Right lobe of liver (tissue), 6 donors: Measurements from ENCODE around the gene ALAD. TPM values are rescaled to one million over a fixed set of nuclear protein-coding genes. Genes with fewer than 3 reads are reported as not detected.

Experiments used
- ATAC-seq, 4 donors: fragments of 200-7000 bp; cut with Tn5 transposase; one replicate each; pipeline ENCODE4 v1.9.1; 2020; ENCODE audit warnings: mild to moderate bottlenecking in 4 of 4, moderate library complexity in 4 of 4
- DNase-seq, 3 donors: peaks; one replicate each; pipeline ENCODE4 v3.0.0-alpha.2; 2020
- H3K27ac ChIP-seq, 3 donors: fragments of 200-600 bp; one replicate each; pipeline ENCODE4 v1.8.0; 2022
- H3K27me3 ChIP-seq, 2 donors: fragments of 200-600 bp; one replicate each; pipeline ENCODE4 v1.8.0; 2022
- H3K36me3 ChIP-seq, 4 donors: fragments of 200-600 bp; sonication (generic) in 1 of 4; one replicate each; pipeline versions ENCODE4 v1.5.1 to v1.8.0; 2017 to 2022; ENCODE audit warnings: control low read depth in 1 of 4
- H3K4me1 ChIP-seq, 4 donors: fragments of 200-600 bp; sonication (generic) in 1 of 4; one replicate each; pipeline versions ENCODE4 v1.5.1 to v1.8.0; 2017 to 2022; ENCODE audit warnings: control low read depth in 1 of 4
- H3K4me3 ChIP-seq, 3 donors: fragments of 200-600 bp; one replicate each; pipeline ENCODE4 v1.8.0; 2022
- H3K9me3 ChIP-seq, 4 donors: fragments of 200-600 bp; sonication (generic) in 1 of 4; one replicate each; pipeline versions ENCODE4 v1.5.1 to v1.8.0; 2017 to 2022; ENCODE audit warnings: control low read depth in 1 of 4
- POLR2A ChIP-seq: fragments of 450-650 bp; IDR thresholded peaks from one replicate; pipeline ENCODE4 v1.6.1; 2017; ENCODE audit warnings: antibody characterized with exemption, mild to moderate bottlenecking
- WGBS: methylation state at CpG from one replicate; pipeline ENCODE4 v1.1.6; 2018; ENCODE audit warnings: low coverage, low lambda C conversion rate; ENCODE audit not compliant: insufficient coverage; ENCODE audit errors: missing lambda C conversion rate; 5-methylcytosine and 5-hydroxymethylcytosine counted together
- intact Hi-C, 2 donors: fragments of 100-400 bp; cut with DNase I; formaldehyde crosslinking; loops; one replicate each; pipeline versions ENCODE4 v1.11.2 to v1.14.1; 2022
- total RNA-seq, 6 experiments: library from RNA; depleted of rRNA in 2 of 6; stranded (reverse); fragments of >200 nt in 2 of 6; fragmentation: NEBNext Ultra II Directional in 3 of 6; extraction: Animal tissue kit (Norgen Biotek cat#: 25700) in 3 of 6; gene quantifications; one replicate each; pipeline versions ENCODE4 v1.1.0 to v1.2.4, GENCODE V29; 2016 to 2023
- TF ChIP-seq, protein P1 (sequence below), 4 donors: fragments of 200-600 bp in 3 of 4; fragments of 450-650 bp in 1 of 4; IDR thresholded peaks; one replicate each; pipeline versions ENCODE4 v1.5.1 to v1.8.0; 2016 to 2022; ENCODE audit warnings: antibody characterized with exemption in 4 of 4, mild to moderate bottlenecking in 2 of 4
- donor health status: DM: no; HTN: yes; CAD: no.
- donor health status: DM: no; HTN: no; CAD: no.
- donor health status: DM: no; HTN: no; CAD: no.
- donor health status: DM: no; HTN: yes; CAD: no.
- donor health status: DM: no; HTN: yes; CAD: no.

ALAD gene
- total RNA-seq, 6 experiments from 2014 or later, result 35.3 to 140 (median 73.6) TPM

DNA sequence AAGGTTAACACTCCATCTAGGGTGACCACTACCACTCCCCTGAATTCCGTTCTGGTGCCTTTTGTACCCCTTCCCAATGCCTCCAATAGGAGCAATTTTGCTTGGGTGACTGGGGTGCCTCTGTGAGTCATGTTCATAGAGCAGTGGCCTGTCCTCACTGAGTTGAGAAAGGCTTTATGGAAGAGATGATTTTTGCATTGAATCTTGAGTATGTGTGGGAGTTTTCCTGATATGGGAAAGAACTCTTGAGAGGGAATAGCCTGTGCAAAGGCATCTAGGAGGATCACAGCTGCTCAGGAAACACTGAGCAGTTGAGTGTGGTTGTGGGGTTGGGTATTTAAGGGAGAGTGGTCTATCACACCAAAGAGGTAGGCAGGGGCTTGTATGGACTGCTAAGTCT is 25.6 kb upstream of the ALAD start:
- Histone ChIP-seq H3K27me3 (no peaks in the 10 kb centered on the region), H3K36me3 (no peaks in the 10 kb centered on the region), H3K9me3 (no peaks in the 10 kb centered on the region), H3K4me1 (no peaks in the 10 kb centered on the region), H3K27ac (no peak overlapping the region), H3K4me3 (no peak overlapping the region)
- ATAC-seq (no peak), DNase-seq (no peak)
- intact Hi-C loops, result no loop called here
- 60% methylated on average over 1 of the region's 1 CpG for WGBS
- TF ChIP-seq, protein P1, sequence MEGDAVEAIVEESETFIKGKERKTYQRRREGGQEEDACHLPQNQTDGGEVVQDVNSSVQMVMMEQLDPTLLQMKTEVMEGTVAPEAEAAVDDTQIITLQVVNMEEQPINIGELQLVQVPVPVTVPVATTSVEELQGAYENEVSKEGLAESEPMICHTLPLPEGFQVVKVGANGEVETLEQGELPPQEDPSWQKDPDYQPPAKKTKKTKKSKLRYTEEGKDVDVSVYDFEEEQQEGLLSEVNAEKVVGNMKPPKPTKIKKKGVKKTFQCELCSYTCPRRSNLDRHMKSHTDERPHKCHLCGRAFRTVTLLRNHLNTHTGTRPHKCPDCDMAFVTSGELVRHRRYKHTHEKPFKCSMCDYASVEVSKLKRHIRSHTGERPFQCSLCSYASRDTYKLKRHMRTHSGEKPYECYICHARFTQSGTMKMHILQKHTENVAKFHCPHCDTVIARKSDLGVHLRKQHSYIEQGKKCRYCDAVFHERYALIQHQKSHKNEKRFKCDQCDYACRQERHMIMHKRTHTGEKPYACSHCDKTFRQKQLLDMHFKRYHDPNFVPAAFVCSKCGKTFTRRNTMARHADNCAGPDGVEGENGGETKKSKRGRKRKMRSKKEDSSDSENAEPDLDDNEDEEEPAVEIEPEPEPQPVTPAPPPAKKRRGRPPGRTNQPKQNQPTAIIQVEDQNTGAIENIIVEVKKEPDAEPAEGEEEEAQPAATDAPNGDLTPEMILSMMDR (IDR thresholded peaks at IDR 0.05), result no peak
- no peak for TF ChIP-seq POLR2A

DNA sequence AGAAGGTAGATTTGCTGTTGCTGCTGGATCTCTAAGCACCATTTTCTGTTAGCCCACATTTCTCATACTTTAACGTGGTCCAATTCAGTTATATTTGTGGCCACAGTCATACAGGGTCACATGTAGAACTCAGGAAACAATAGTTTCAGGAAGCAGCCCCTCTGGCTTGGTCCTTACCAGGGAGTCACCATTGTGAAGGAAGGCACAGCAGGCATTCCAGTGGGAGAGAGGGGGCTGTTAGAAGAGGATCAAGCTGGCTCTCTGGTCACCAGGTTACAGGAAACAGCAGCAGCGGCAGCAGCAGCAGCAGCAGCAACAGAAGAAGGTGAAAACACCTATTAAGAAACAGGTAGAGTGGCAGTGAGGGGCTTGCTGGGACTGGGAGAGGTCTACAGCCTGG is 24.0 kb upstream of the ALAD start:
- TF ChIP-seq POLR2A, result no peak
- TF ChIP-seq, protein P1 (IDR thresholded peaks at IDR 0.05), result no peak

DNA sequence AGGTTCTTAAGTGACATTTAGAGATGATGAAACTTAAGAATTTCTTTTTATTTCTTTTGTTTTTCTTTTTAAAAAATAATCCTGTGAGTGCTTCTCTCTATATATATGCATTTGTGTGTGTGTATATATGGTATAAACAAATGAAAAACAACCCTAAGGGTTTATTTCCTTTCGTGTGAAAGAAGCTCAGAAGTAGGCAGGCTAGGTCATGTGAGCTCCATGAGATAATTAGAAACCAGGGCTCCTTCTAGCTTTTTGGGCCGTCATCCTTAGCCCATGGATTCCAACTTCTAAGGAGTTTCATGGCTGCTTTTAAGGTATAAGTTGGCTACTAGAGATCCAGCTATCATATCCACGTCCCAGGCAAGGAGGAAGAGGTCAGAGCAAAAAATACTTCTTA is 20.6 kb upstream of the ALAD start:
- 69% methylated on average over 3 of the region's 3 CpGs for WGBS
- DNase-seq, result no peak

More for the DNA sequence above, 24.0 kb upstream of the ALAD start:
- Histone ChIP-seq H3K27ac (no peak overlapping the region), H3K36me3 (no peaks in the 10 kb centered on the region), H3K4me1 (no peaks in the 10 kb centered on the region), H3K27me3 (no peaks in the 10 kb centered on the region), H3K9me3 (no peaks in the 10 kb centered on the region), H3K4me3 (no peak overlapping the region)
- WGBS, result 50% methylated on average over 2 of the region's 2 CpGs
- ATAC-seq, result no peak
- intact Hi-C loops, result no loop called here
- DNase-seq, result no peak

DNA sequence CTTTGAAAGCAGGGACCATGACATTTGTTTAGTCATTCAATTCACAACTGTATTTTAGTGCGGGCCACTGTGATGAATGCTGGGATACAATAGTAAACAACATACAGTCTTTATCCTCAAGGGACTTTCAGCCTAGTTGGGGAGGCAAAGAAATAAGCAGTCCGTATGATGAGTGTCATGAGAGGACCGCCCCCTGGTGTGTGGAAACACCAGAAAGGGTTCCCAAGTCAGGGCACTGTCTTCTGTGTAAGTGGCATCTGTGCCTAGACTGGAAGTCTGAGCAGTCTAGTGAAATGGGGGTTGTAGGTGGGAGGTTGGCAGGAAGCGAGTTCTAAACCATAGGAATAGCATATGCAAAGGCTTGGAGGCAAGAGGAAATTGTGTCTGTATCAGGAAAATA is 16.3 kb upstream of the ALAD start:
- Histone ChIP-seq H3K4me3 (no peak overlapping the region), H3K9me3 (no peaks in the 10 kb centered on the region), H3K27ac (no peak overlapping the region), H3K36me3 (no peaks in the 10 kb centered on the region), H3K4me1 (no peaks in the 10 kb centered on the region), H3K27me3 (no peaks in the 10 kb centered on the region)
- intact Hi-C loops, result no loop called here
- DNase-seq, result peak in 1 of 3 donors; percentile 24
- TF ChIP-seq, protein P1 (IDR thresholded peaks at IDR 0.05), result no peak
- no peak for TF ChIP-seq POLR2A
- WGBS, result 75% methylated on average over 4 of the region's 4 CpGs
- ATAC-seq, result no peak

More for the DNA sequence above, 20.6 kb upstream of the ALAD start:
- Histone ChIP-seq H3K36me3 (no peaks in the 10 kb centered on the region), H3K27ac (no peak overlapping the region), H3K9me3 (no peaks in the 10 kb centered on the region), H3K27me3 (no peaks in the 10 kb centered on the region), H3K4me1 (no peaks in the 10 kb centered on the region), H3K4me3 (no peak overlapping the region)
- ATAC-seq, result no peak
- intact Hi-C loops, result no loop called here
- TF ChIP-seq POLR2A, result no peak
- TF ChIP-seq, protein P1 (IDR thresholded peaks at IDR 0.05), result no peak
